ENCODE results near the gene IGFBP4. TPM values are rescaled to one million over a fixed set of nuclear protein-coding genes. Genes with fewer than 3 reads are reported as not detected.

The IGFBP4 gene
- total RNA-seq, 4 donors from 2014 or later = 675 to 1,301 (median 748) TPM

GRCh38 chr17:40486522-40487370 is 43.5 kb downstream of the IGFBP4 start:
- Histone ChIP-seq H3K27me3 (no peaks in the 10 kb centered on the region), H3K27ac (peak overlapping the region; percentile 56 to 92 (median 72)), H3K4me1 (peaks cover 0 to 52% (median 17%) of the 10 kb centered on the region in 4 donors), H3K36me3 (no peaks in the 10 kb centered on the region), H3K4me3 (no peak overlapping the region), H3K9me3 (no peaks in the 10 kb centered on the region)
- WGBS, 2 donors = 85 to 86% methylated on average over 12 of the region's 12 CpGs
- DNase-seq (ENCODE audit: low spot score in 2 of 2) = peak in 1 of 2 donors; percentile 57
- TF ChIP-seq POLR2A (IDR thresholded peaks at IDR 0.05) (no peak), CTCF (IDR thresholded peaks at IDR 0.05) (no peak), EP300 (IDR thresholded peaks at IDR 0.05) (no peak)

- H3K4me1 ChIP-seq = peaks cover 0 to 52% (median 17%) of the 10 kb centered on the region in 4 donors
- H3K27me3 ChIP-seq = no peaks in the 10 kb centered on the region
- 74 to 77% methylated on average over 7 of the region's 7 CpGs for WGBS, 2 donors
- no peak for DNase-seq (ENCODE audit: low spot score in 2 of 2)
- H3K36me3 ChIP-seq = no peaks in the 10 kb centered on the region
- no peak for TF ChIP-seq POLR2A (IDR thresholded peaks at IDR 0.05)
- TF ChIP-seq EP300 (IDR thresholded peaks at IDR 0.05) = no peak
- TF ChIP-seq CTCF (IDR thresholded peaks at IDR 0.05) = no peak
- peak overlapping the region in 3 of 4 donors; percentile 56 to 92 (median 85) for H3K27ac ChIP-seq
- no peaks in the 10 kb centered on the region for H3K9me3 ChIP-seq
- H3K4me3 ChIP-seq = no peak overlapping the region
Observed at GRCh38 chr17:40487371-40488020, 44.2 kb downstream of the IGFBP4 start.

GRCh38 chr17:40490289-40490853 is 47.1 kb downstream of the IGFBP4 start:
- TF ChIP-seq EP300 (IDR thresholded peaks at IDR 0.05) (peak in 1 of 2 donors; percentile 52), POLR2A (IDR thresholded peaks at IDR 0.05) (no peak), CTCF (IDR thresholded peaks at IDR 0.05) (no peak)
- peaks cover 0 to 45% (median 16%) of the 10 kb centered on the region in 4 donors for H3K4me1 ChIP-seq
- no peaks in the 10 kb centered on the region for H3K9me3 ChIP-seq
- H3K27me3 ChIP-seq = no peaks in the 10 kb centered on the region
- H3K4me3 ChIP-seq = no peak overlapping the region
- DNase-seq (ENCODE audit: low spot score in 2 of 2) = peak; percentile 75
- WGBS, 2 donors = 33 to 49% methylated on average over 5 of the region's 5 CpGs
- H3K27ac ChIP-seq = peak overlapping the region in 3 of 4 donors; percentile 56 to 79 (median 74)
- H3K36me3 ChIP-seq = no peaks in the 10 kb centered on the region

- Histone ChIP-seq H3K9me3 (no peaks in the 10 kb centered on the region), H3K4me3 (no peak overlapping the region), H3K4me1 (peaks cover 0 to 39% (median 12%) of the 10 kb centered on the region in 4 donors), H3K36me3 (no peaks in the 10 kb centered on the region), H3K27ac (peak overlapping the region in 2 of 4 donors; percentile 74 to 79), H3K27me3 (no peaks in the 10 kb centered on the region)
- TF ChIP-seq CTCF (IDR thresholded peaks at IDR 0.05) (no peak), POLR2A (IDR thresholded peaks at IDR 0.05) (no peak), EP300 (IDR thresholded peaks at IDR 0.05) (no peak)
- 81 to 88% methylated on average over 2 of the region's 2 CpGs for WGBS, 2 donors
- DNase-seq (ENCODE audit: low spot score in 2 of 2) = no peak
Observed at GRCh38 chr17:40490982-40491381, 47.7 kb downstream of the IGFBP4 start.

Measured in tibial nerve (tissue), 4 donors.